Jurkat, Clone E6-1 (cell line): ENCODE measurements around the gene ARHGAP18.

Source experiments
- DNase-seq: peaks from one replicate; pipeline ENCODE4 v3.0.0-alpha.2; 2011; ENCODE audit warnings: low read depth, low spot score
- H3K4me3 ChIP-seq: 2 replicates; pipeline ENCODE4 v1.5.1; 2011; ENCODE audit warnings: mild to moderate bottlenecking, low read length, control low read depth, moderate library complexity

The ARHGAP18 gene

GRCh38 chr6:129653746-129654145, 56.2 kb downstream of the ARHGAP18 start:
- DNase-seq = no peak

GRCh38 chr6:129653229-129653628, 56.7 kb downstream of the ARHGAP18 start:
- DNase-seq = no peak
- H3K4me3 ChIP-seq = no peak overlapping the region

More at GRCh38 chr6:129653746-129654145, 56.2 kb downstream of the ARHGAP18 start:
- no peak overlapping the region for H3K4me3 ChIP-seq

DNA sequence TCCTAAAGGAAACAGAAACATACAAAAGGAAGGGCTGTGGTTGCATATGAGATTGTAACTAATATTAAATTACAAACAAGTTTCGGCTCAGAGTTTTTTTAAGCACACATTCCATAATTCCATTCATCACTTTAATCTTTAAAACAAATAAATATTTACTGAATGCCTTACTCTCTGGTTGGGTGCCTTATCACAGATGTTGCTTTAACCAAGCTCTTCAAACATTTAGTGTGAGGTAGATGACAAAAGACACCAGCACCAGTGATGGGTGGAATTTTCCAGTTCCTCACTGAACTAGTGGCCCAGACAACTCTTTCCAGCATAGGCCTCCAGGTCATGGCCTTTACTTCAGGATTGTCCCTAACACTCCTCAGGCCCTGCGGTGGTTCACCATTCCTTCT, 58.7 kb downstream of the ARHGAP18 start:
- DNase-seq = no peak
- no peak overlapping the region for H3K4me3 ChIP-seq

- no peak overlapping the region for H3K4me3 ChIP-seq
- peak; percentile 6 for DNase-seq
These were observed 61.0 kb downstream of the ARHGAP18 start for GRCh38 chr6:129648819-129649491.

GRCh38 chr6:129647044-129647443, 62.9 kb downstream of the ARHGAP18 start:
- no peak for DNase-seq
- H3K4me3 ChIP-seq = no peak overlapping the region

DNA sequence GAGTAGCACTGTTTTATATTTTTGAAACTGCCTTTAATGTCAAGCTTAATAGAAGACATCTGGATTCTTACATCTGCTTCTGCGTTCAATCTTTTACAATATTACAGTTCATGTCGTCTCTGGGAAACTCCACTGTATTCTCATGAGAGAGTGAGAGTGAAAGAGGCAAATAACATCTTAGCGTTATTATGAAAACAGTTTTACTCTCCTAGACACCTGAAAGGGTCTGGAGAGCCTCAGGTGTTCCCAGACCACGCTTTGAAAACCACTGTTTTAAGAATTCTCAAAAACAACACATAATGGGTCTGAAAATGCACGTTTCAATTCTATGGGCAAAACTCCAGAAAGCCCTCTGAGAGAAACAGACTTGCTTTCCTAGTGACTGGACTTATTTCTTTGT, 63.3 kb downstream of the ARHGAP18 start:
- DNase-seq = no peak
- no peak overlapping the region for H3K4me3 ChIP-seq

GRCh38 chr6:129645830-129646579, 64.0 kb downstream of the ARHGAP18 start:
- H3K4me3 ChIP-seq = no peak overlapping the region
- no peak for DNase-seq

DNA sequence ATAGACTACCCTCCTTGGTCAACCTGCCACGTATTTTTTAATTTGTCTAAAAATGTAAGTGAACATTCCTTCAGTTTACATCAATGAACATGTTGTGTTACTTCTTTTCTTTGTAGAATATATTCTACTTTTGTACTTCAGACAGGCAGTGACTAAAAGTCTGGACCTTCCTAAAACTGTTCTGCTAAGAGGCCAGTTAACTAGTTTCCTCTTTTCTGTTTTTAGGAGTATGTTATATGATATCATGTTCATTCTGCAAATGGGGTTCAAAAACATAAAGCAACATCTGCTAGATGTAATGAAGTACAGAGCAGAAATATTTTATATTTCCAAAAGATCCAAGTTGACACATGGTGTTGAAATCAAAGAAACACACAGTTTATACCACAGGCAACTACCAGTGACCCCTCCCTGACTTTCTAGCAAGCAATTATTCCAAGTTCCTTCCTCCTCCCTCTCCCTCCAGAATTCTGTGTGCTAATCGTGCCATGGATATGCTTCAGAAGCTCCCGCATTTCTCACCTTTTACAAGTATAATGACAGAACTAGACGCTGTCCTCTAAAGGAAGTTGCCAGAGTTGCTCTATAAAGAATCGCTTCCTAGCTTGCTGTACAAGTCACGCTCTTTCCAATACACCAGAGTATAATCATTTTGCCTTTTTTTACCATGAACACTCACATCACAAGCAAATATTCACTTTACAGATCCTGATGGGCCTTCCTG, 64.7 kb downstream of the ARHGAP18 start:
- DNase-seq = no peak
- no peak overlapping the region for H3K4me3 ChIP-seq

- no peak overlapping the region for H3K4me3 ChIP-seq
- DNase-seq = no peak
These were observed 65.4 kb downstream of the ARHGAP18 start for GRCh38 chr6:129644567-129645015.

GRCh38 chr6:129643968-129644367, 66.0 kb downstream of the ARHGAP18 start:
- no peak for DNase-seq
- no peak overlapping the region for H3K4me3 ChIP-seq

- H3K4me3 ChIP-seq = no peak overlapping the region
- no peak for DNase-seq
These were observed 66.8 kb downstream of the ARHGAP18 start for GRCh38 chr6:129643176-129643575.

- H3K4me3 ChIP-seq = no peak overlapping the region
- DNase-seq = no peak
These were observed 67.7 kb downstream of the ARHGAP18 start for GRCh38 chr6:129642322-129642721.

DNA sequence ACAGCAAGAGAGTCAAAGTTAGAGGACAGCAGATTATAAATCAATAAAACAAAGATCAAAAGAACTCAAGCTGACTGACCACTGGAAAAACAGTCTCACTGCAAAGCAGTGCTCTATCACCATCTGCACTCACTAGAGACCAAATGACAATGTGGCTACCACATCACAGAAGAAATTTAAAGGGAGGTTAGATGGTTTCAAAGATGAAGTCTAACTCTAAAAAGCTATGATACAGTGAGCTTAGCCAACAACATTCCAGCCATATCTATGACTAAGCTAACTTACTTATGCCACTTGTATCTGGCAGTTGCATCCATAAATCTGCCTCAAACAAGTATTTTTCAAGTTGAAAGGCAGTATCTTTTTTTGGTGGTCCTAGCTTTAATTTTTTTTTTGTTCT, 68.6 kb downstream of the ARHGAP18 start:
- DNase-seq = no peak
- no peak overlapping the region for H3K4me3 ChIP-seq

DNA sequence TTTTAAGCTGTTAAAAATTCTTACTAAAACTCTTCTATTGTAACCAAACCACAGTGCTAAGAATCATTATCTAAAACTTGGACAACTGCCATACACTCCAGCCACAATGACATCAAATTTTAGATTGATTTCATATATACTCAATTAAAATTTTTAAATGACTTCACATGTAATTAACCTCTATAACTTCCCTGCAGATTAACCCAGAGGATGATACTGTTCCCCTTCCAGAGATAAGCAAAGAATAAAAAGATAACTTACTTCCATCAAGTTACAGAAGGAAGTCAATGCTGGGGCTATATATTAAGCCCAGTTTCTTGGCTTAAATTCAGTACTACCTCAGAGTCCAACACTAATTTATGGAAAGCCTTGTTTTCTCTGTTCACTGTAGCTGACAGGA, 71.3 kb downstream of the ARHGAP18 start:
- no peak overlapping the region for H3K4me3 ChIP-seq
- DNase-seq = no peak

DNA sequence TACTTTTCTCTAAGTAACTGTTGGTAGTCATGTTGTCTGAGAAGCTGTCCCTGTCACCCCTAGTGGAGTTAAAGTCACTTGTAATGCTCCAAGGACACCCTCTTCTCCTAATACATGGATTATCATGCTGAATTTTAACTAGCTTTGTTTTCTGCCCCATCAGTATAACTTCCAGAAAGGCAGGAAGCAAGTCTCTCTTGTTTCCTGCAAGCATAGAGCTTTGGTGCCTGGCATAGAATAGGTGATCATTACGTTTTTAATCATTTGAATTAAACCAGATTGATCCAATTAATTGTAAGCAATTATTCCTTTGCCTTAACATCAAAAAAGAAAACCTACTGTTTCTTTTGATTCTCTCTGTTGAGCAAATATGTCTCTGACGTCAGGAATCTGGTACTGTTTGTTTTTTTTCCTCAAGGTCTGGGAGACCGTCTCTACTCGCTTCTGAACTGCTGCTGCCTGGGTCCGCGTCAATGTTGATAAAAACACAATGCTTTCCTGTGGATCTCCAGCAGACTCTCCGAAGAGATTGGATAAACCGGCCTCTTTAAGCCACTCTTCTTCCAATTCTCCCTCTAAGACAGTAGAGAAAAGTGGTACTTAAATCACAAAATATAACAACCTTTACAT, 71.8 kb downstream of the ARHGAP18 start:
- no peak for DNase-seq
- H3K4me3 ChIP-seq = no peak overlapping the region

DNA sequence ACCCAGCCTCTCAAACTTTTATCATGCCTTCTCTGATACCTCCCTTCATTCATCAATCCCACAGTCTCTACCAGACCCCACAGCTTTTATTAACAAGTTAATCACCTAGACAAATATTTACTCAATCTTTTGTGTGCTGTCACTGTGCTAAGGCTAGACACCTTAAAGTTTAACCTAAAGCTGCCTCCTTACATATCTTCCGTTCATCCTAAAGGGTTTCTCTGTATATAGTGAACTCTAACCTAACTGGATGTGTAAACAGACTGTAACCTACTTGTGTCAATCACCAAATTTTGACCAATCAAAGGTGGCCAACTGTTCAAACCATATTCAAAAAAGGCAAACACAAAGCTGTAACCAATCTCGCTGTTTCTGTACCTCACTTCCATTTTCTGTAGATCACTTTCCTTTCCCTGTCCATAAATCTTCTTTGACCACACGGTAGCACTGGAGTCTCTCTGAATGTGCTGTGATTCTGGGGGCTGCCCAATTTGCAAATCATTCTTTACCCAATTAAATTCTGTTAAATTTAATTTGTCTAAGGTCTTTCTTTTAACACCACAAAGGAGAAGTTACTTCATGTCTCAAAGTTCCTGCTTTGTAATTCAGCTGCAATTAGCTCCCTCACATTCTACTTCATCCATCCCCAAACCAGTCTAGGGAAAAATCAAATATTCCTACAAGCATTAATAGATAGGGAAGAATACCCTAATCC, 72.5 kb downstream of the ARHGAP18 start:
- no peak for DNase-seq
- no peak overlapping the region for H3K4me3 ChIP-seq

GRCh38 chr6:129635396-129636130, 74.4 kb downstream of the ARHGAP18 start:
- no peak for DNase-seq
- no peak overlapping the region for H3K4me3 ChIP-seq

GRCh38 chr6:129634411-129635230, 75.4 kb downstream of the ARHGAP18 start:
- no peak for DNase-seq
- no peak overlapping the region for H3K4me3 ChIP-seq
